Measurements from ENCODE around the gene WRAP73. TPM values are rescaled to one million over a fixed set of nuclear protein-coding genes. Genes with fewer than 3 reads are reported as not detected.

The WRAP73 gene
- polyA plus RNA-seq, 3 donors, result 26.1 to 64.9 (median 33.2) TPM

DNA sequence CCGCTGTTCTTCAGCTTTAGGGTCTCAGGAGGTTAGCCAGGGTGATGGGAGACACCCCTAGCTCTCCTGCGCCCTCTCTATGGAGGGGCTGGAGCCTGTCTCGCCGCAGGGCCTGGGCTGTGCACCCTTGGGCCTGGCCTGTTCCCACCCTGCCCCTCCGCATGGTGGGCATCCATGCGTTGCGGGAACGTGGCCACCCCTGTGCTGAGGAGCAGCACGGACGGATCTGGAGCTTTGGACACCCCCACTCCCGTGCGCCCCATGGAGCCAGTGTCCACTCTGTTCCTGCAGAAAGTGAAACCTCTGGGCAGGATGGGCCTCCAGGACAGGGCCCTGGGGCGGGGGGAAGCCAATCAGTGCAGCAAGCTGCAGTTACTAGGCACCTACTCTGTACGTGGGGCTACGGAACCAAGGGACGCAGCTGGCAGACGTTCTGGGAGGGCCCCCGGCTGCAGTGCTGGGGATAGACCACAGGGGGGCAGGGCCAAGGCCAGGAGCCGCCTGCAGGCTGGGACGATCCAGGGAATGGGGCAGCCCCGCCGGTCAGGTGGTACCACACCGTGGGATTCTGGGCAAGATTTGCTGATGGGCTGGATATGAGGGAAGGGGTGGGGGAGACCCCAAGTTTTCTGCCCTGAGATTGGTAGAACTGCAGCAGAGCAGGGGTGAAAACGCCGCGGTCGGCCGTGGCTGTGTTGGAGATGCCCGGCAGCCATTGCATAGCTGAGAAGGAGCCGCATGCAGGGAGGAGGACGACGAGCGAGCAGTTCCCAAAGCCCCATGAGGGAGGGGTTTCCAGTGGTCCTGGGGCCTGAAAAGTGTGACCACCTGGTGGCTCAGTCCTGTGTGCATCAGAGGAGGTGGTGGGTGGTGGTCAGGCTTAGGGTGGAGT, 45.7 kb upstream of the WRAP73 start:
- Histone ChIP-seq H2AFZ (ENCODE audit: insufficient read depth, low read depth, low read length, poor library complexity, severe bottlenecking) (peak overlapping the region; percentile 57), H3K79me2 (ENCODE audit: insufficient read depth, low read length) (no peaks in the 10 kb centered on the region), H3K9me3 (replicated peaks in 1 of 2; ENCODE audit: control insufficient read depth in 1 of 2, insufficient read depth in 1 of 2, low read length in 2 of 2) (no peaks in the 10 kb centered on the region), H3K36me3 (replicated peaks in 1 of 2; ENCODE audit: control insufficient read depth in 1 of 2, insufficient read depth in 2 of 2, low read length in 2 of 2) (no peaks in the 10 kb centered on the region), H3K4me1 (ENCODE audit: control insufficient read depth in 1 of 2, insufficient read depth in 2 of 2, low read length in 2 of 2) (peaks cover 3 to 10% of the 10 kb centered on the region in 2 donors), H3K27me3 (ENCODE audit: control insufficient read depth in 2 of 2, insufficient read depth in 2 of 2, low read length in 2 of 2) (no peaks in the 10 kb centered on the region), H3K4me3 (replicated peaks in 1 of 3; ENCODE audit: low read depth in 2 of 3, low read length in 3 of 3) (peak overlapping the region in 1 of 3 experiments; percentile 30), H3K27ac (ENCODE audit: low read depth in 1 of 2, low read length in 2 of 2) (no peak overlapping the region), H3K4me2 (replicated peaks; ENCODE audit: extremely low read depth, low read length, poor library complexity, severe bottlenecking) (peak overlapping the region; percentile 53), H4K20me1 (ENCODE audit: insufficient read depth, low read length) (no peaks in the 10 kb centered on the region), H3K9ac (ENCODE audit: insufficient read depth, low read length, poor library complexity, severe bottlenecking) (peak overlapping the region; percentile 15)
- DNase-seq, result peak in 2 of 3 donors; percentile 37 to 42
- Mint-ChIP-seq H3K9me3 (peaks cover 0 to 3% (median 0%) of the 10 kb centered on the region in 7 donors), H3K36me3 (no peaks in the 10 kb centered on the region), H3K27me3 (ENCODE audit: low read depth in 3 of 3) (peaks cover 7 to 12% (median 7%) of the 10 kb centered on the region in 3 donors), H3K4me3 (peak overlapping the region; percentile 73 to 86), H3K4me1 (peaks cover 8% of the 10 kb centered on the region), H3K27ac (no peak overlapping the region)
- TF ChIP-seq CTCF (IDR thresholded peaks at IDR 0.05), result peak; percentile 86
- intact Hi-C loops (cut with micrococcal nuclease), result loop anchor here in 1 of 2 donors (2.0 kb wide), 1 partner anchor 21 kb away; no protein-coding TSS in a partner anchor
- 41% methylated on average over 33 of the region's 33 CpGs for WGBS (ENCODE audit: insufficient coverage)

GRCh38 chr1:3693321-3693720, 43.4 kb upstream of the WRAP73 start:
- Histone ChIP-seq H2AFZ (ENCODE audit: insufficient read depth, low read depth, low read length, poor library complexity, severe bottlenecking) (no peak overlapping the region), H3K4me1 (ENCODE audit: control insufficient read depth in 1 of 2, insufficient read depth in 2 of 2, low read length in 2 of 2) (peaks cover 3 to 16% of the 10 kb centered on the region in 2 donors), H4K20me1 (ENCODE audit: insufficient read depth, low read length) (no peaks in the 10 kb centered on the region), H3K4me2 (replicated peaks; ENCODE audit: extremely low read depth, low read length, poor library complexity, severe bottlenecking) (no peak overlapping the region), H3K9me3 (replicated peaks in 1 of 2; ENCODE audit: control insufficient read depth in 1 of 2, insufficient read depth in 1 of 2, low read length in 2 of 2) (no peaks in the 10 kb centered on the region), H3K27ac (ENCODE audit: low read depth in 1 of 2, low read length in 2 of 2) (no peak overlapping the region), H3K79me2 (ENCODE audit: insufficient read depth, low read length) (no peaks in the 10 kb centered on the region), H3K9ac (ENCODE audit: insufficient read depth, low read length, poor library complexity, severe bottlenecking) (no peak overlapping the region), H3K4me3 (replicated peaks in 1 of 3; ENCODE audit: low read depth in 2 of 3, low read length in 3 of 3) (no peak overlapping the region), H3K27me3 (ENCODE audit: control insufficient read depth in 2 of 2, insufficient read depth in 2 of 2, low read length in 2 of 2) (no peaks in the 10 kb centered on the region), H3K36me3 (replicated peaks in 1 of 2; ENCODE audit: control insufficient read depth in 1 of 2, insufficient read depth in 2 of 2, low read length in 2 of 2) (no peaks in the 10 kb centered on the region)
- Mint-ChIP-seq H3K4me3 (no peak overlapping the region), H3K27me3 (ENCODE audit: low read depth in 3 of 3) (peaks cover 7 to 13% (median 12%) of the 10 kb centered on the region in 3 donors), H3K27ac (no peak overlapping the region), H3K9me3 (peaks cover 0 to 3% (median 0%) of the 10 kb centered on the region in 7 donors), H3K4me1 (peaks cover 14% of the 10 kb centered on the region), H3K36me3 (no peaks in the 10 kb centered on the region)
- no peak for TF ChIP-seq CTCF (IDR thresholded peaks at IDR 0.05)
- DNase-seq, result no peak
- intact Hi-C loops (cut with micrococcal nuclease), result no loop called here
- WGBS (ENCODE audit: insufficient coverage), result 96% methylated on average over 10 of the region's 11 CpGs

Measured in CD14-positive monocyte (primary cell).